Nasal cavity respiratory epithelium epithelial cell of viscerocranial mucosa (primary cell): ENCODE results near the gene SHISA5. TPM values are rescaled to one million over a fixed set of nuclear protein-coding genes. Genes with fewer than 3 reads are reported as not detected.

Experiments used
- total RNA-seq: library from RNA; depleted of rRNA; stranded (reverse); fragments of >200 nt; gene quantifications from 2 replicates; pipeline ENCODE4 v1.2.3, GENCODE V29; 2014

SHISA5 gene, protein sequence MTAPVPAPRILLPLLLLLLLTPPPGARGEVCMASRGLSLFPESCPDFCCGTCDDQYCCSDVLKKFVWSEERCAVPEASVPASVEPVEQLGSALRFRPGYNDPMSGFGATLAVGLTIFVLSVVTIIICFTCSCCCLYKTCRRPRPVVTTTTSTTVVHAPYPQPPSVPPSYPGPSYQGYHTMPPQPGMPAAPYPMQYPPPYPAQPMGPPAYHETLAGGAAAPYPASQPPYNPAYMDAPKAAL
- total RNA-seq, result 109 and 119 TPM in 2 replicates

GRCh38 chr3:48504051-48504946, at the start of gene SHISA5:
Gene SHISA5, minus strand, starts transcription at chr3:48504174. Its CDS starts 80 bp downstream, at chr3:48504094.

DNA sequence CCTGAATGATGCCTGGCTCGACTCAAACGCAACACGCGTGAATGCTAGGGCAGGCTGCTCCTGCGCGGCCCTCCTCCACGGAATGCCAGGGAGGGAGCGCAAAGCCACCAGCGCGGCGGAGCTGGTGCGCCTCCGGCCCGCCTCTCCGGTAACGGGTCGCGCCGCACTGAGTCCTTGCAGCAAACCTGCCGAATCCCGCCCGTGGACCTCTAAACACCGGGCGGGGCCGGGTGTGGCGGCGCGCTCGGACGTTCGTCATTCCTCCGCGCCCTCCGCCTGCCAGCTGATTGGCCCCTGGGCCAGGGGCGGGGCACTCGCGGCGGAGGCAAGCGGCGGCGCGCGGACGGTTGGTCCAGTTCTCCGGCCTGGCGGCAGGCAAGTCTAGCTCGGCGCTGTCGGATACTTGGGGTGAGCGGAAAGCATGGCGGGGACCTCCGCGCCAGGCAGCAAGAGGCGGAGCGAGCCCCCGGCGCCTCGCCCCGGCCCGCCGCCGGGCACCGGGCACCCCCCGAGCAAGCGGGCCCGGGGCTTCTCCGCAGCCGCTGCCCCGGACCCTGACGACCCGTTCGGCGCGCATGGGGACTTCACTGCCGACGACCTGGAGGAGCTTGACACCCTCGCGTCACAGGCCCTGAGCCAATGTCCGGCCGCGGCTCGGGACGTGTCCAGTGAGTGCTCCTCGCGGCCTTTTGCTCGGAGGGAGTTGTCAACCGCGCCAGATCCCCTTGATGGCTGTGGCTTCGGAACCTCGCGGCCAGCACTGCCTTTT, 57.4 kb downstream of the SHISA5 start, which contains the start of gene ATRIP:
ATRIP (plus strand) TSS at position 313 of the 769 bp plus-strand sequence; CDS start at position 422, 109 bp downstream.

GRCh38 chr3:48439820-48440589, 64.0 kb downstream of the SHISA5 start, which contains the start of the genes CCDC51 and TMA7:
Gene CCDC51, minus strand, starts transcription at chr3:48440119. Its CDS starts 4,991 bp downstream, at chr3:48435128.
Gene TMA7, plus strand, starts transcription at chr3:48440257. Its CDS starts 40 bp downstream, at chr3:48440297.

GRCh38 chr3:48429960-48430707, 73.8 kb downstream of the SHISA5 start, which contains the start of gene PLXNB1:
Gene PLXNB1, minus strand, starts transcription at chr3:48430086. Its CDS starts 5,475 bp downstream, at chr3:48424611.

Other genes with a start within 250 kb of the SHISA5 start
- gene NME6, start 202.8 kb downstream of the SHISA5 start, total RNA-seq, result 27.0 and 33.9 TPM in 2 replicates
- gene SPINK8, start 170.5 kb downstream of the SHISA5 start, total RNA-seq, result not detected in 2 replicates
- gene FBXW12, start 132.0 kb downstream of the SHISA5 start, total RNA-seq, result not detected in 2 replicates
- 49.9 and 257 TPM in 2 replicates for gene PLXNB1, start 74.1 kb downstream of the SHISA5 start, total RNA-seq
- 44.0 and 70.4 TPM in 2 replicates for gene CCDC51, start 64.1 kb downstream of the SHISA5 start, total RNA-seq
- 224 and 359 TPM in 2 replicates for gene TMA7, start 63.9 kb downstream of the SHISA5 start, total RNA-seq
- gene ATRIP, start 57.4 kb downstream of the SHISA5 start, total RNA-seq, result 5.1 and 5.4 TPM in 2 replicates
- gene PFKFB4, start 52.6 kb upstream of the SHISA5 start, total RNA-seq, result 4.4 and 15.7 TPM in 2 replicates
- gene UCN2, start 59.6 kb upstream of the SHISA5 start, total RNA-seq, result 2.4 and 12.2 TPM in 2 replicates
- 121 and 420 TPM in 2 replicates for gene COL7A1, start 91.2 kb upstream of the SHISA5 start, total RNA-seq
- 438 and 594 TPM in 2 replicates for gene UQCRC1, start 105.5 kb upstream of the SHISA5 start, total RNA-seq
- gene TMEM89, start 117.6 kb upstream of the SHISA5 start, total RNA-seq, result not detected in 2 replicates
- 22.2 and 33.1 TPM in 2 replicates for gene SLC26A6, start 131.3 kb upstream of the SHISA5 start, total RNA-seq
- gene CELSR3, start 158.7 kb upstream of the SHISA5 start, total RNA-seq, result 1.8 and 2.1 TPM in 2 replicates
- 12.3 and 14.3 TPM in 2 replicates for gene NCKIPSD, start 181.7 kb upstream of the SHISA5 start, total RNA-seq
- 40.3 and 76.5 TPM in 2 replicates for gene IP6K2, start 213.0 kb upstream of the SHISA5 start, total RNA-seq